PFSK-1 (cell line): Measurements from ENCODE around the gene ATP11B.

Source experiments
- FOXP2 ChIP-seq: optimal IDR thresholded peaks from 2 replicates; pipeline ENCODE3; 2011; ENCODE audit warnings: borderline replicate concordance, control low read depth, inconsistent platforms; ENCODE audit not compliant: insufficient read depth; ENCODE audit errors: extremely low read length, extremely low read depth
- POLR2AphosphoS5 ChIP-seq: IDR thresholded peaks from 2 replicates; pipeline ENCODE4 v1.6.1; 2012; ENCODE audit warnings: low read depth, mild to moderate bottlenecking, control low read depth, low read length, moderate library complexity
- REST ChIP-seq, 2 experiments: IDR thresholded peaks; 2 replicates each; pipeline versions ENCODE4 v1.6.1 to v1.8.0; 2011 to 2012; ENCODE audit warnings: low read depth in 2 of 2, low read length in 2 of 2, control low read depth in 1 of 2, inconsistent platforms in 1 of 2, mild to moderate bottlenecking in 1 of 2, moderate library complexity in 1 of 2; ENCODE audit not compliant: insufficient read depth in 1 of 2
- SIN3A ChIP-seq: IDR thresholded peaks from 2 replicates; pipeline ENCODE4 v1.6.1; 2012; ENCODE audit warnings: mild to moderate bottlenecking, low read length, moderate library complexity, borderline replicate concordance; ENCODE audit not compliant: insufficient read depth
- TAF1 ChIP-seq: IDR thresholded peaks from 2 replicates; pipeline ENCODE4 v1.6.1; 2012; ENCODE audit warnings: low read length, control low read depth, borderline replicate concordance; ENCODE audit not compliant: insufficient read depth

ATP11B gene

GRCh38 chr3:182891364-182891763, 98.1 kb downstream of the ATP11B start:
- TF ChIP-seq REST (IDR thresholded peaks at IDR 0.05; ENCODE audit: insufficient read depth in 1 of 2, low read depth in 2 of 2, low read length in 2 of 2) = no peak
- no peak for TF ChIP-seq POLR2AphosphoS5
- TF ChIP-seq SIN3A = no peak
- no peak for TF ChIP-seq TAF1
- TF ChIP-seq FOXP2 = no peak

- no peak for TF ChIP-seq TAF1
- no peak for TF ChIP-seq SIN3A
- TF ChIP-seq FOXP2 = no peak
- TF ChIP-seq POLR2AphosphoS5 = no peak
- TF ChIP-seq REST (IDR thresholded peaks at IDR 0.05; ENCODE audit: insufficient read depth in 1 of 2, low read depth in 2 of 2, low read length in 2 of 2) = no peak
Observed at GRCh38 chr3:182892226-182892625, 98.9 kb downstream of the ATP11B start.

- TF ChIP-seq FOXP2 = no peak
- no peak for TF ChIP-seq REST (IDR thresholded peaks at IDR 0.05; ENCODE audit: insufficient read depth in 1 of 2, low read depth in 2 of 2, low read length in 2 of 2)
- TF ChIP-seq TAF1 = no peak
- no peak for TF ChIP-seq POLR2AphosphoS5
- no peak for TF ChIP-seq SIN3A
Observed at GRCh38 chr3:182895513-182896112, 102.3 kb downstream of the ATP11B start.

- TF ChIP-seq SIN3A (no peak), REST (IDR thresholded peaks at IDR 0.05; ENCODE audit: insufficient read depth in 1 of 2, low read depth in 2 of 2, low read length in 2 of 2) (no peak), POLR2AphosphoS5 (no peak), FOXP2 (no peak), TAF1 (no peak)
Observed at GRCh38 chr3:182896553-182896952, 103.2 kb downstream of the ATP11B start.
